T-helper 9 cell (primary cell): ENCODE data around the gene HDLBP.
"Not testable (repeated sequence)": the region's sequence is repeated elsewhere in the genome, so short reads cannot be mapped to it uniquely, and the experiment has no call there.

Experiments used
- DNase-seq: peaks from one replicate; pipeline ENCODE4 v3.0.0-alpha.2; 2020

Gene HDLBP

DNA sequence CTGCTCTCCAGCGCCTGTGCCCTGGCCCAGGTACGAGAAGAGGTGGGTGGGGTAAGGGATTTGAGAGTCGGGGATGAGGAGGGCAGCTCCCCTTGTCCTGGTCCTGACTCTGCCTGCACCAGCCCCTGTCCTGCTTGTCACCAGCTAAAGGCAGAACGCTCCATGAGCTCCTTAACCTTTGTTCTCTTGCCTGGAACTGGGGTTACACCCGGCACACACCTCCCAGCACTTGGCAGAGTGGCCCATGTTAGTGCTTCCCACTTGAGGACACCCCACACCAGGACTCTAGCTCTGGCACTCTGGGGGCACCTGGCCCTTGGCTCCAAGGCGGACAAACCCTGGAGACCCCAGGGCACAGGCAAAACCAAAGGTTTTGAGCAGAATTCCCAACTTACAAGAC, 107.8 kb downstream of the HDLBP start:
- DNase-seq: no peak

DNA sequence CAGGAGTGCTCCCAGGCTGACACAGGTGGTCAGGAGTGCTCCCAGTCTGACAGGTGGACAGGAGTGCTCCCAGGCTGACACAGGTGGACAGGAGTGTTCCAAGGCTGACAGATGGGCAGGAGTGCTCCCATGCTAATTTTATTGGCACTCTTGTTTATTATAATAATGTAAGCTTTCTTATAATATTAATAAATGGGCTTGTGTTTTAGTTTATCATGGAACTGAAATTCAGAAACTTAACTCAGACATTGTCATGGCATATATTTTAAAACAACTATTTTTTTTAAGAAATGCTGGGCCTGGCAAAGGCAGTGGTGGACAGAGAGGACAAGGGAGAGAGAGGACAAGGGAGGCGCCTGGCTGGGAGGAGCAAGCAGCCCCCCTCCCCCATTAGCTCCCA, 108.3 kb downstream of the HDLBP start:
- DNase-seq: no peak

DNA sequence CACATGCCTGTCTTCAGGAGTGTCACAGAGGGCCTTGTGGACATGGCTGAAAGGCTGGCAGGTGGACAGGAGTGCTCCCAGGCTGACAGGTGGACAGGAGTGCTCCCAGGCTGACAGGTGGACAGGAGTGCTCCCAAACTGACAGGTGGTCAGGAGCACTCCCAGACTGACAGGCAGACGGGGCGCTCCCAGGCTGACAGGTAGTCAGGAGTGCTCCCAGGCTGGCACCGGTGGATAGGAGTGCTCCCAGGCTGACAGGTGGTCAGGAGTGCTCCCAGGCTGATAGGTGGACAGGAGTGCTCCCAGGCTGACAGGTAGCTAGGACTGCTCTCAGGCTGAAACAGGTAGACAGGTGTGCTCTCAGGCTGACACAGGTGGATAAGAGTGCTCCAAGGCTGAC, 110.4 kb downstream of the HDLBP start:
- DNase-seq: no peak

DNA sequence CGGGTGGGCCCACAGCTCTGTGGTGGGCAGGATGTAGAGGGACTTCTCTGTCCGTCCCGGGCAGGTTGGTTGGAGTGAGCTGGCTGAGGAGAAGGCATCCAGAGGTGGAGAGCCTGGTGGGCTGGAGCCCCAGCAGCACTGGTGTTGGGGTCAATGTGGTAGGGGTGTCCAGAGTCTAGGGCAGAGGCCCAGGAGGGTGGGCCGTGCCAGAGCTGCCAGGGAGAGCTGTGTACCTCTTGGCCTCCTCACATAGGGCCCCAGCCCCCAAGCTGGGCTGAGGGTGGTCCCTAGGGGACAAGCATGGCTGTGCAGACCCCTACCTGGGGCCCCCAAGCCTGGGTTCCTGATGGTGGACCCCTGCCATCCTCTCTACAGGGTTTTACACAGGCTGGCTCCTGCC, 111.0 kb downstream of the HDLBP start:
- no peak for DNase-seq

DNA sequence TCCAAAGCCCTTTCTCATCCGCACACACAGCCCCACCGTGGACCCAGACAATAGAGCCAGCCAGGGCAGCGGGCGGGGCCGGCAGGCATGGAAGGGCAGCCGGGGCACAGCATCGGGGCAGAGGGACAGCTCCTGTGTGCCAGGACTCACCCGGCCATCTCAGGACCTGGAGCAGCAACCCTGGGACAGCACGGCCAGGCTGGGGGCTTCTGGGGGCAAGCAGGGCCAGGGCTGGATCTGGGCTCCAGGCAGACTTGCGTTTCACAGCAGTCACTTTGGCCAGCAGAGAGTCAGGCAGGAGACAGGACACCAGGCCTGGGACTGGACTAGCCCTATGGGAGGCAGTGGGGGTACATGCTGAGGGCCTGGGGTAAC, 111.5 kb downstream of the HDLBP start:
- DNase-seq: no peak

DNA sequence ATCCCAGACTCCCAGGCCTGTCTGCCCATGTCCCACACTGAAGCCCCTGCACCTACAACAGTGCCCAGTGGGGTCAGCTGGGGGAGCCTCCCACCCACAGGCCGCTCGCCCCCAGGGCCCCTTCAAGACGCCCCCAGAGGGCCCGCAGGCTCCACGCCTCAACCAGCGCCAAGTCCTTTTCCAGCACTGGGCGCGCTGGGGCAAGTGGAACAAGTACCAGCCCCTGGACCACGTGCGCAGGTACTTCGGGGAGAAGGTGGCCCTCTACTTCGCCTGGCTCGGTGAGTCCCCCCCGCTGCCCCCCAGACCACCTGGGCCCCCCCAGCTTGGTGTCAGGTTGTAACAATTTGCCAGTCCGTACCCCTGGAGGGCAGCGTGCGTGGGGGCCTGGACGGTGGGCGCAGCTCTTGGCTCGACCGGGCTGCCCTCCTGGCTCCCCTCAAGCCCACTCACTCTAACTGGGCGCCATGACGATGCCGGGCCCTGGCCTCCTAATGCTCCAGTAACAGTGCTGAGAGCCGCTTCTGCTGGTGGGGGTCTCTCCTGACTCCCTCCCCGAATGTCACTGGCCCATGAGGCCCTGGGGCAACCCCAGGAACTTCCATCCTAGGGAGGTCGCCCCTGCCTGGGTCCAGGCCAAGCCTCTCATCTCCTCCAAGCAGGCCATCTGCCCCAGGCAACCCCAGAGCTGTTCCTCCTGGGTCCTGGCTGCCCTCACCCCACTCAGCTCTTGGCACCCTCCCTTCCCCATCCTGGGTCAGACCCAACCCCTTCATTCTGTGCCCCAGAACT, 112.1 kb downstream of the HDLBP start:
- DNase-seq: no peak

DNA sequence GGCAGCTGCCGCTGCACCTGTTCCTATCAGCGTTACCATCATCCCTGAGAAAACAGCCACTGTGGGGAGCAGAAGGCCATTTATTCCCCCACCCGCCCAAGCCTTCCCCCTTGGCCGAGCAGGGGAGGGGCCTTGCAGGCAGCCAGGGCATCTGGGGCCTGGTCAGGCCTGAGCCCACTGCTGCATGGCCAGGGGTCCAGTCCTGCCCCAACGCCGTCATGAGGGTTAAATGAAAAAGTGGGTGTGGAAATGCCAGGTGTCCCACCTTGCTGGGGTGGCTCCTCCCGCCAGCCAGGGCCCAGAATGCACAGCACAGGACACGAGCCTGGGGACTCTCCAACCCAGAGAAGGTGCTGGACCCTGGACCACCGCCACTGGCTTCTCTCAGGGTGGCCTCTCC, 112.8 kb downstream of the HDLBP start:
- no peak for DNase-seq

DNA sequence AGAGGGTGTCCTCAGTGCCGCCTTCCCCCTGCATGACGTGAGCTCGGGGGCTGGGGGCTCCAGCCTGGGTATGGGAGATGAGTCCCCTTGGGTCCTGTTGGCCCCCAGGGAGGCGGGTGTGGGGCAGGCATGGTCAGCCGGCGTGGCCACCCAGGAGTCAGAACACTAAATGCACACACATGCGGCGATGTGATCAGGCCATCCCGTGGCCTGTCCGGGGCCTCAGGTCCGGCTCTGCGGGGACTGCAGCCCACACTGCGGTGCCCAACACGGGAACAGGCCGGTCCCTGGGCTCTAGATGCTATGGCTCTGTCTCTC, 113.2 kb downstream of the HDLBP start:
- DNase-seq: no peak

DNA sequence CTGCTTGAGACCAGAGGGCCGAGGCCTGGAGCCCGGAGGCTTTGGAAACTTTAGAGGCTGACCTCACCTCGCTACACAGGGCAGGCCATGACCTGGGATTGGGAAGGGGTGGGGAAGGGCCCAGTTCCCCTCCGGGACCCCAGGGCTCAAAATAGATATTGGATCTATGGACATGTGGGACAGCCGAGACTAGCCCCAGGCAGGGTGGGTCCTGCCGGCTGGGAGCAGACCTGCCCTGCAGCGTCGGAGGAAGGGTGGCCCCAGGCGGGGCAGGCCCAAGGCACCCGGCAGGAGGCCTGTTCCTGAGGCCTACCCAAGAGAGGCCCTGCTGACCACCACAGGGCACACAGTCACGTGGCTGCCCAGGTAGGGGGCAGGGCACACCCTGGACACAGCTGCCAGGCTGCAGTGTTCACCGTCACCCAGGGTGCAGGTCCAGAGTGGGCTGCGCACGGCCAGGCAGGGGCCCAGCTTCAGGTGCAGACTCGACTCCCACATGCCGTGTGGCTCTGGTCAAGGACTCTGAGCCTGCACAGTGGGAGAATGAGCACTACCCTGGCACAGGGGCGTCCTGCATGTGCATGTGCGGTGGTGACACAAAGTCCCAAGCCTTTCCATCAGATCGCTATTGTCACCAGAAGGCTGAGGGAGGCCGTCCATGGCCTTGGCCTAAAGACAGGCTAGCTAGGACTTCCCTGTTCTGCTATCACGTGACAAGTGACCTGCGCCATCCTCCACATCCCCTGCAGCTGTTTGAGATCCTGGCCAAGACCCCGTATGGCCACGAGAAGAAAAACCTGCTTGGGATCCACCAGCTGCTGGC, 113.8 kb downstream of the HDLBP start:
- DNase-seq: no peak

DNA sequence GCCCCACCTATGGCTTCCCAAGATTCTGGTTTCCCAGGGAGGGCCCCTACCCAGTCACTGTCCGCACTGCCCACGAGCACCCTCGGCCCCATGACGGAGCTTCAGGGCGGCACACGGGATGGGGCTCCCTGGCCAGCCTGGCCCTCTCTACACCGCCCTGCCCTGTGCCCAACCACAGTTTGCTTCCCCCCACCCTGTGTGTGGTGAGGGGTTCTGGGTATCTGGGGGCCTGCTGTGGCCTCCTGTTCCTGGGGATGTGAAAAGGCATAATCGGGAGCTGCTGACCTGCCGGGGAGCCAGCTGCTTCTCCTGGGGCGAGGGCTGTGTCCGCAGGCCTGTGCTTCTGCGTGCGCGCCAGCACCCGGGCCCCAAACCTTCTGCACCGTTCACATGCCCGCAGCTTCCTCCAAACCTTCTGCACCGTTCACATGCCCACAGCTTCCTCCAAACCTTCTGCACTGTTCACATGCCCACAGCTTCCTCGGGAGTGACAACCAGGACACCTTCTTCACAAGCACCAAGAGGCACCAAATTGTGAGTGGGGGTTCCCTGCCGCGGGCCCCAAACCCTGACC, 114.6 kb downstream of the HDLBP start:
- no peak for DNase-seq

DNA sequence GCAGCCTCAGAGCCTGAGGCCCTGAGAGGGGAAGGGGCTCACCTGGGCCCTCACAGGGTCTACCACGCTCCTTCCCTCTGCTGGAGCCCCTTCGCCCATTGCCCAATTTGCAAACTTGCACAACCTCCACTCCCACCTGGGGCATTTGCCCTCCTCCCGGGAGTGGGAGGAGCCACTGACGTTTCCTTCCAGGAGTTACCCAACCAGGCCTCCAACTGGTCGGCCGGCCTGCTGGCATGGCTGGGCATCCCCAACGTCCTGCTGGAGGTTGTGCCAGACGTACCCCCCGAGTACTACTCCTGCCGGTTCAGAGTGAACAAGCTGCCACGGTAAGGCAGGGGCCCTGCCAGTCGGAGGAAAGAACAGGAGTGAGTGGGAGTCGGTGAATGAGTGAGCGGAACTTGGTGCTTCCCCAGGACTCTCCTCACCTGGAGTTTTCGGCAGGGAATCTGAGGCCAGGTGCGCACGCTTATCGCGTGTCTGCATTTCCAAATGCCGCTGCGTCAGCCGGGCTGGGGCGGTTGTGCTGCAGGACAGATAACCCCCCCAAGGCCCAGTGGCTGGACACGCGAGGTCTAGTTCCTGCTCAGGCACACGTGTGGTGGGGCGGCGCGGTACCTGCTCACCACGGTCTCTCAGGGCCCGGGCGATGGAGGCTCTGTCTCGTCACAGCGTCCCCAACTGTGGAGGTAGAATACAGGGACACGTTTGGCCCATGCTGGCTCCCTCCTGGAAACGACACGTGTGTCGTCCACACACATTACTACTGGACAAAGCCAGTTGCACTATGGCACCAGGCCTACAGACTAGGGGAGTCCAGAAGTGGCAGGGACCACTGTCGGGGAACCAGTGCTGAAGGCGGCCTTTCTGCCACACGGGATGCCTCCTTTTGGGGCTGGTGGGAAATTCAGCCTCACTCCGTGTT, 115.3 kb downstream of the HDLBP start:
- DNase-seq: no peak

DNA sequence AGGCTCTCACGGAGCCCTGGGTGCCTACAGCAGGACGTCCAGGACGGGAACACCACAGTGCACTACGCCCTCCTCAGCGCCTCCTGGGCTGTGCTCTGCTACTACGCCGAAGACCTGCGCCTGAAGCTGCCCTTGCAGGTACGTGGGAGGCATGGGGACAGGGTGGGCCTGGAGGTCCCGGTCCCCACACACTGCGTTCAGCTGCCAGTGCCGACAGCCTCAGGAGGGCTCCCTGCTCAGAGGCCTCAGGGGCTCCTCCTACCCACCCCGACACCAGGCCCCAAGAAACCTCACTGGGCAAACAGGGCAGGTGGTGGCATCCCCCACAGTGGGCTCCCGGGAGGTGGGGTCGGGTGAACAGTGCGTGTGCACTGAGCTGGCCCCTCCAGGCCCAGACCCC, 116.2 kb downstream of the HDLBP start:
- DNase-seq: no peak

DNA sequence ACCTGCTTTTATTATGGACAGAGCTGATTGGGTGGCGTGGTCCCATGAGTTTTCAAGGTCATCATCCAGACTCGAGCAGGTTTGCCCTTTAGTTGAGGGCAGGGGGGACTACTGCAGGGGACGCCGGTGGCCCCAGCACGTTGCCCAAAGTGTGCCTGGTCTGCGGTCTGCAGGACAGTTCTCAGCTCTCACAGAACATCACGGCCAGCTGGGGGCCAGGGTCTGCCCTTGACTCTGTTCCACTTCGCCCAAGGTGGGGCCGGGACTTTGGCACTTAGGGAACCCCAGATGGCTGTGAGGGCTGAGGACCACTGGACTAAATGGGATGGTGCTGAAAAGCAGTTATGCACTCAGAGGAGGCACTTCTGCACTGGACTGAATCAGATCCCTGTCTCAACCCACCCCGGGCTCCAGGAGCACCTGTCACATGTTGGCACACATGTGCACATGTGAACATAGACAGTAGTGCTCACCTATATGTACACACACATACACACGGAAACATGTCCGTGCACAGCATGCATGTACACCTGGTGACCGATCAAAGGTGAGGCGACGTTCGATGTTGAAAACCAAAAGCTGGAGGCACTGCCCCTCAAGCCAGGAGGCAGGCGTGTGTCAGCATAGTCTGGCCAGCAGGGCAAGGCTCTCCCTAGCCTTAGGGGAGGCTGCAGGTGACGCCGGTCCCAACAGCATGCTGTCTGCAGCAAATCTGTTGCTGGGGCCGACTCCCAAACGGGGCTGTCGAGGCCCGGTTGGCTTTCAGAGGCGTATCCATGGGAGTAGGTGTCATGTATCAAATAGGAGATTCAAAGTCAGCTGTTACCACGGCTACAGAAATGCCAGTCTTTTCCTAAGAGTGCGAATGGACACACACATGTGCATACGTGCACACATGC, 116.8 kb downstream of the HDLBP start:
- no peak for DNase-seq

DNA sequence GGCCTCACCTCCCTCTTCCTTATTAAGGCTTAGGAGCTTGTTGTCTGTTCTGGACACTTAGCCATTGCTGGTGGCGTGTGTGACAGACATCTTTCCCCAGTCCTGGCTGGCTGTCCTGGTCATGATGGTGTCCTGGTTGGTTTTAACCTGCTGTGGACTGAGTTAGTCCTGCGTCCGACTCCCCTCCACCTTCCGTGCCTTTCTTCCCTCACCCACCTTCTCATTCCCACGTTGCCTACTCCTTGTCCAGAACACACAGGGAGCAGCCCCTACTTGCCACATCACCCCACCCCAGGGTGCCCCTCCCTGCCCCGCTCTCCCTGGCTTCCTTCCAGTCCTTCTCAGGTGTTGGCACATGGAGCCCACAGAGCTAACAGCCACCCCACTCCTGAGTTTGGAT, 117.5 kb downstream of the HDLBP start:
- no peak for DNase-seq

DNA sequence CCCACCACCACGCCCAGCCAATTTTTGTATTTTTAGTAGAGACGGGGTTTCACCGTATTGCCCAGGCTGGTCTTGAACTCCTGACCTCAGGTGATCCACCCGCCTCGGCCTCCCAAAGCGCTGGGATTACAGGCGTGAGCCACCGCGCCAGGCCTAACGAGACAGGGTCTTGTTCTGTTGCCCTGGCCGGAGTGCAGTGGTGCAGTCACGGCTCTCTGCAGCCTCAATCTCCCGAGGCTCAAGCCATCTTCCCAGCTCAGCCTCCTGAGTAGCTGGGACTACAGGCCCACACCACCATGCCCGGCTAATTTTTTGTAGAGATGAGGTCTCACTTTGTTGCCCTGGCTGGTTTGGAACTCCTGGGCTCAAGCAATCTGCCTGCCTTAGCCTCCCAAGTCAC, 118.2 kb downstream of the HDLBP start:
- DNase-seq: not testable (repeated sequence)

DNA sequence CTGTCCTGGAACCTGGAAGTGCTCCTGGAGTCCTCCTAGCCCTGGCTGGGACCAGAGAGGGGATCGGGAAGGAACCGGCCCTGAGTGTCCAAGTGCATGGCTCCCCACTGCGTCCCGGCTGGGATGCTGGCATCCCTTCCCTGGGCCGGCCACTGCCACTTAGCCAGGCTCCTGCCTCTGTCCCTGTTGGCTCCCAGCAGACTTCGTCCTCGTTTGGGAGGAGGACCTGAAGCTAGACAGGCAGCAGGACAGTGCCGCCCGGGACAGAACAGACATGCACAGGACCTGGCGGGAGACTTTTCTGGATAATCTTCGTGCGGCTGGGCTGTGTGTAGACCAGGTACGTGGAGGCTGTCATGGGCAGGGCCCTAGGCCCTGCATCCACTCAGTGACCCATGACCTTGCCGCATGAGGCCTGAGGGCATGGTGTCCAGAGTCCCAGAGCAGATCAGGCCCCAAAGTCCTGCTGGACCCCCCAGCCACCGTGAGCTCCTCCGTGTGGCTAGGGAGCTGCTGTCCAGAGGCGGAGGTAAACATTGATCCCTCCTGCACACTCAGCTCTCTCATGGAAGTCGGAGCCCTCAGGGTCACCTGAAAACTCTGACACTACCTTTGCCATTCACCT, 119.9 kb downstream of the HDLBP start:
- no peak for DNase-seq

DNA sequence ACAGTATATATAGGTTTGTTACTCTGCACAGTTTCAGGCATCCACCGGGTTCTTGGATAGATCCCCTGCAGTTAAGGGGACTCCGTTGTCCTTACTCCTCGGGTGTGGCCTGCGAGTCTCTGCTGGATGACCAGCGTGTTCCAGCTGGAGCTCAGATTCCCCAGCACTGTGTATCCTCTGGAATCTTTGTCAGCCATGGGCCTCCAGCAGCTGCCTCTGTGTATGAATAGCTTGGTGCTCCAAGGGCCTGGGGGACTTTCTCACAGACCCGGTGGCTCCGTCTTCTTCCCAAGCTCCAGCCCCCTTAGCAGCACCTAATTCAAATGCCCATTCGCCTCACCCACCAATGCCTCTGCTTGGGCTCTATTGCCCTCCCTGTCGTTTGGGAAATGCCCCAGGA, 120.7 kb downstream of the HDLBP start:
- no peak for DNase-seq

DNA sequence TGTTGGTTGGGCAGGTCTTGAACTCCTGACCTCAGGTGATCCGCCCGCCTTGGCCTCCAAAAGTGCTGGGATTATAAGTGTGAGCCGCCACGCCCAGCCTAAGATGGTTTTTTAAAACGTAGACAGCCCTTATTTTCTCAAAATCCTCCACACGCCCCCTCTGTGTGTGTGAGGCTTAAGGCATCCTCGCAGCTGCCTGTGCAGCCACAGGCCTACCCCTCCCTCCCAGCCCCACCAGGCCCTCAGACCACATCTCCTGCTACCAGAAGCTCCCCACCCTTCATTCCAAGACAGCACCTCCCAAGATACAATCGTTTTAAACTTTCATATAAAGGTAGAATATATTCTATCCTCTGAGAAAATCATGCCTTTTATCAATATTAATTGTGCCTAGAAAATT, 122.2 kb downstream of the HDLBP start:
- DNase-seq: no peak

DNA sequence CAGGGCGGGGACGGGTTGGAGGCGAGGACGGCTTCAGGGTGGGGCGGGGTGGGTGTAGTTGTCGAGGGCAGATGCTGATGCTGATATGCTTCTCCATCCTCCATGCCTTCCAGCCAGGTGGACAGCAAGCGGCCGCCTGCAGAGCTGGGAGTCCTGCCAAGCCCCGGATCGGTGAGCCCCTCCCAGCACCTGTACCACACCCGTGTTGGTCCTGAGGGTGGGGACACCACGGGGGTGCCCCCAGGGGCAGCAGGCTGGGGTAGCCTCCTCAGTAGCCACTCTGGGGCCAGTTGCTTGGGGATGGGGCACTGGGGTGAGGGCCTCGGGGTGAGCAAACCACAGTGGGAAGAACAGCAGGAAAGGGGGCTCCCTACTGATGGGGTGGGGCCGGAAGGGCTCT, 124.4 kb downstream of the HDLBP start:
- DNase-seq: no peak

DNA sequence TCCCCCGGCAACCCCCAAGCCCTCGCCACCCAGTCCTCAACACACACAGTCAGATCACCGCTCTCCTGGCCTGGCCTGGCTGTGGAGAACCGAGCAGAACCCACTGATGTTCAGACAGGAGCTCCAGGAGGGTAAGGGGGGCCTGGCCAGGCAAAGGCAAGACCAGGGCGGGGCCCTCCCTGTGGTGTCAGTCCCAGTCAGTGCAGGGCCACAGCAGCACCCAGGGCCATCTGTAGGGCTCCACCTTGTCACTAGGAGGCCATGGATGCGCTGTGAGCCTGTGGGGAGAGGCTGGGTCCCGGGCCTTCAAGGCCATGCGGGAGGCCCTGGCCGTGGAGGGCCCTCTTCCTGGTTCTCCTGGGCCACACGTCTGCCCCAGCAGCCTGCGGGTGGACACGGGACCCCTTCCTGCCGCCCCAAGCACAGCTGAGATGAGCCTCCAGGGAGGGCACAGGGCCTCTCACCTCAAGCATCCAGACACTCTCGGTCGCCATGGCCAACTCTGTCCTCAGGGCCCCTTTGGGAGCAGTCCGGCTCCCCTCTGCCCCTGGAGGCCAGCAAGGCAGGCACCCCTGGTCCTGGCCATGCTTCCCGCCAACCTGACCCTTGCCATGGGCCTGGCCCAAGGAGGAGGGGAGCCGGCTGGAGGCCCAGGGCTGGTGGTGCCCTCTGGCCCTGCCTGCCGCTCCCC, 125.0 kb downstream of the HDLBP start:
- no peak for DNase-seq

DNA sequence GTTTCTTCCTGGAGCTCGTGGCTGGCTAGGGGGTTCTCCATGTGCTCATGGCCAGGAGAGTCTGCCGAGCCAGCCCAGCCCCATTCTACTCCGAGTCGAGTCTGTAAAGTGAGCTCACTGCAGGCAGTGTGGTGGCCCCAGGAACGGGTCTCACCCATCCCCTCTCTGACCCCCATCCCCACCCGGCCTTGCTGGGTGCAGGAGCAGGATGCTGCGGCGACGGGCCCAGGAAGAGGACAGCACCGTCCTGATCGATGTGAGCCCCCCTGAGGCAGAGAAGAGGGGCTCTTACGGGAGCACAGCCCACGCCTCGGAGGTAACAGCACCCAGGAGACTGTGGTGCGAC, 125.6 kb downstream of the HDLBP start:
- no peak for DNase-seq
